LHCN-M2 (cell line): ENCODE data around the gene STEAP3. TPM values are rescaled to one million over a fixed set of nuclear protein-coding genes. Genes with fewer than 3 reads are reported as not detected.

Experiments
- DNase-seq: peaks from one replicate; pipeline ENCODE4 v3.0.0-alpha.2; 2012; ENCODE audit warnings: low read depth
- total RNA-seq: library from RNA; depleted of rRNA; stranded (reverse); fragments of >200 nt; gene quantifications from 2 replicates; pipeline ENCODE4 v1.2.3, GENCODE V29; 2014

Gene STEAP3
- total RNA-seq, 1 experiment from 2014 or later: 42.4 TPM

DNA sequence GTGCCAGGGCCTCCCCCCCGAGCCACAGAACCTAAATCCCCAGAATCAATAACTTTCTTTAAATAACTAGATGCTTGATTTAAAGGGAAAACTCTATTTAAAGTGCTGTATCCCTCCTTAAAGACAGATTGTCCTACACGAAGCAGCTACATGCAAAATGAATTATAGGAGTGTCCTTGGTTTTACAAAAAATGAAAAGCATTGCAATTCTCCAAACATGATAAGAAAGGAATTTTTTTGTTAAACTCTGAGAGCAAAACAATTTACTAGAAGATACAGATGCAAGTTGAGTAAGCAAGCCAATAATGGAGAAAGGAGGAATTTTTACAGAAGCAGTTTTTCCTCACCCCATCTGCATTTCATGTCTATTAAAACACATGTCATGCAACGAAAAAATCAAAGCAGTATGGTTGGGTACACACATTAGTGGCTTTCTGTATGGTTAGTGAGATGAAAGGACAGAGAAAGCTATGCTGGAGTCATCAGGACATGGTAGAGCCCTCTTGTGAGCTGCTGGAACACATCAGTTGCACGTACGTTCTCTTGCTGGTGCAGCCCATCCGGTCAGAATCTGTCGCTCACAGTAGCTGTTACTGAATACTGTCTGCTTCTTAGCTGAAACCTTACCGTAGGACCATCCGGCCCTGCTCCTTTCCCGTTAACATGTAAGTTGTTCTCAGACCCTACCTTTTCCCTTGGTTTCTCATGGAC lies 25.9 kb upstream of the STEAP3 start:
- DNase-seq: no peak

DNA sequence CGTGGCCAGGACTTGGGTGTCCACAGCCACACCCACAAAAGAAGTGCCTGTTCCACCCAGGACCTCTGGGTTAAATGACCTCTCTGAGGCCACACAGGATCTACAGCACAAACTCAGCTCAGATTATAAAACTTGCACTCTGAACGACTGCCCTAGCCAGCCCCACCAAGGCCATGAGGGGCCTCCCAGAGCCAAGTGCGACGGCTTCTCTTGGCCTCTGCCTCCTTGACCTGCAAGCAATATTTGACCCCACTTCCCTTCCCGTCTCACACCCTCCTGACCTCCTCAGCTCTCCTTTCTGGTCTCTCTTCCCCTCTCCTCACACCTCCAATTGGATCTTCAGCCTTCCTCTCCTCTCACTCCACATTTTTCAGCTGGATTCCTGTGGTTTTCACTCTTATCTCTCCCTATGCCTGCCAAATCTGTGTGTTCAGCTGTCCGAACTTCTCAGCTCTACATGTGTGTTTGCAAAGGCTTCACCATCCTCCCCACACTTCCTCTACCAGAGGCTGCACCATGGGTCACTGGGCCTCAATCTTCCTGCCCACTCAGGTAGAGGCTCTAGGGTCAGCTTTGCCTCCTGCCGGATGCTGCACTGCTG lies 25.3 kb upstream of the STEAP3 start:
- DNase-seq: peak; percentile 95

DNA sequence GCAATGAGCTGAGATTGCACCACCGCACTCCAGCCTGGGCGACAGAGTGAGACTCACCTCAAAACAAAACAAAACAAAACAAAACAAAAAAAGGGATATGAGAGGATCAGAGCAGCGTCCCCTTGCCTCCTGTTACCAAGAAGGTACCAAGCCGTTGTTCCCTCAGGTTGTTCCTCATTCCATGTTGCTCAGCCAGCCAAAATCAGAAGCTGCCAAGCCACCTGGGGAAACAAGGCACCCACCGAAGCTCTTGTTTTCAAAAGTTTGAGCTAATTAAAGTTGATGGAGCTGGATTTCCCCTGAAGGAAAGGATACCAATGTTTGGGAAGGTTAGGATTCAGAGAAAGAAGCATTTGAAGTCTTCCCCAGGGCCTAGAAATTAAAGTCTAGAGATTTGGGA lies 21.8 kb upstream of the STEAP3 start:
- no peak for DNase-seq

DNA sequence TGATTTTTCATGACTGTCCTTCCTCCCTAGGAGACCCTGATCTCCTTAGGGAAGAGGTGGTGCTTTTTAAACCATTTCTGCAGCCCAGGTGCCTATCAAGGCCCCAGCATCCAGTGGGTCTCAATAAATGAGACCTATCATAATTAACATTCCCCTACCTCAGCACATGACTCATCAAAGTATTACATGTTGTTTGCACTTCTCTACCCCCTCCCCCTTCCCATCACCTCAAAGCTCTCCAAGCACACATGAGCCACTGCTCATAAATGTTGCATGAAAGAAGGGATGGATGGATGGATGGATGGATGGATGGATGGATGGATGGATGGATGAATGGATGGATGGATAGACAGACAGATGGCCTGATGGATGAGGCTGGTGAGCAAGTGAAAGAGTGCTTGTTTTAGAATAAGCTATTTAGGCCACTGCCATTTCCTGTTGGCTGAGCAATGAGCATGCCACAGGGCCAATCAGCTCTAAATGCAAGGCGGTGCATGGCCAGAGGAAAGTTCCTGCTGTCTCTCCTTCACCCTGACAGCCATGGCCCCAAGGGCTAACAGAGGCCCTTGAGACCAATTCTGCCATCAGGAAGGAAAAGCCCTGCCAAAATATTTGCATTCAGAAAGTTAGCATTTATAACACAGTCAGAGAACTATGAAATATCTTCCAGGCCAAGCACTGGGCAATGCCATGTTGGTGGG lies 20.9 kb upstream of the STEAP3 start:
- no peak for DNase-seq

DNA sequence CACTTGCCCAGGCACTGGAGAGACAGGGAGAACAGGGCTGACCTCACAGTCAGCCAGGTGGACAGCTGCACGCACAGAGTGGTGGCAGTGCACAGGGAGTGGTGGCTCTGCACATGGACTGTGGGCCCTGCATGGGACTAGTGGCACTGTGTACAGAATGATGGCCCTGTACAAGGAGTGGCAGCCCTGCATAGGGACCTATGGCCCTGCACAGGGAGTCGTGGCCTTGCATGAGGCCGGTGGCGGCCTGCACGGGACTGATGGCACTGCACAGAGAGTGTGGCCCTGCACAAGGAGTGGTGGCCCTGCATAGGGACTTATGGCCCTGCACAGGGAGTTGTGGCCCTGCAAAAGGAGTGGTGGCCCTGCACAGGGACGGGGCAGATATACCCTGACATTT lies 19.1 kb upstream of the STEAP3 start:
- no peak for DNase-seq

DNA sequence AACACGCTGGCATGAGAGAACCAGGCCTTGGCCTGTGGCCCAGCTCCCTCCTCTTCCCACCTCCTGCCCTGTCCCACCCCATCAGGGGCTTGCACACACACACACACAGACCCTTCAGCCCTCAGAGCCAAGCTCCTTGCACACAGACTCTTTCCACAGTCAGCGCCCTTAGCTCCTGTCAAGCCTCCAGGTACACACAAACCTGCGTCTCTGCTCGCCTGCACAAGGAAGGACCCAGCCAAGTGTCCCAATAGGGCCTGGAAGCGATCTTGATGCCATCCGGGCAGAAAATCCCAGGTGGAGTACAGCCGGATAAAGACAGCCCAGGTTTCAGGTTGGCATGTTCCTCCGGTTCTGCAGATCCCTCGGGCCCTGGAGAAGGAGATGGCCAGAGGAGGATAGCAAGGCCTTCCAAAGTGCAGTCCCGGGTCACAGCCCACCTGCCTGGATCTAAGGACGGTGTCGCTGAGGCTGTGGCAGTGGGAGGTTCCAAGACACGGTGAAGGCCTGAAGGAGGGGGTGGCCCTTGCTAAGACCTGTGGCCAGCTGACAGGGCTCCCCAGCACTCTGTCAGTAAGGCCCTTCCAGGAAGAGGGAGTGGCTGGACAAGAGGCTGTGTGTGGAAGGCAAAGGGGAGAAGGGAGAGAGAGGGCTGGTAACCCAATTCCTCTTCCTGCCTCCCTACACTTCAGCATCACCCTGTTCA lies 18.5 kb upstream of the STEAP3 start:
- no peak for DNase-seq

DNA sequence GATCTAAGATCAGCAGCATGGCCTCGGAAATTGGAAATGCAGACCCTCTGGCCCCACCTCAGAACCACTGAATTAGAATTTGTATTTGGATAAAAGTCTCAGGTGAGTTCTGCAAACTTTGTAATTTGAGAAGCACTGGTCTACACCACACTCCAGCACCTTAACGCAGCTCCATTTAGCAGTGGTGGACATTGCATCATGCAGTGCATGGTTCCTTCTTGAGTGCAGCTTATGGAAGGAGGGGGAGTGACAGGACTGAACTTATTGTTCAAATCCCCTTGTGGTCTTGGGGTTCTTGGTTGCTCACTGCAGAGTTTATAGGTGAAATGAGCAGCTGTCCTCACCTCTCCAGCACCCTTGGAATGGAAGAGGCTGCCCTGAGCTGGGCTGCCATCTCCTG lies 17.4 kb upstream of the STEAP3 start:
- no peak for DNase-seq

DNA sequence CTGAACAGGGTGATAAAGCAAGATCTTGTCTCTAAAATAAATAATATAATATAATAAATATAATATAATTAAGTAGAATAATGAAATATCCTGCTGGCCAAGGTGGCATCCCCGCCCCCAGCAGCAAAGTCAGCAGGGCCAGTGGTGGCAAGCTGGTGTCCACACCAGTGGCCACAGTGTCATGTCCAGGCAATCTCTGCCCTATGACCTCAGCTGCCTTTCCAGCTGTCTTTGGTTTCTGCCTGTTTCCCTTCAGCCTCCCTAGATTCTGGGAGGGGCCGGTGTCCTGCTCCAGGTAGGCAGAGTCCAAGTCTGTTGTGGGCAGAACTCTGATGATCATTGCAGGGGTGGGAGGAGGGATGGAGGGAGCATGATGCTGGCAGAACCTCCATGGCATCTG lies 16.2 kb upstream of the STEAP3 start:
- no peak for DNase-seq

DNA sequence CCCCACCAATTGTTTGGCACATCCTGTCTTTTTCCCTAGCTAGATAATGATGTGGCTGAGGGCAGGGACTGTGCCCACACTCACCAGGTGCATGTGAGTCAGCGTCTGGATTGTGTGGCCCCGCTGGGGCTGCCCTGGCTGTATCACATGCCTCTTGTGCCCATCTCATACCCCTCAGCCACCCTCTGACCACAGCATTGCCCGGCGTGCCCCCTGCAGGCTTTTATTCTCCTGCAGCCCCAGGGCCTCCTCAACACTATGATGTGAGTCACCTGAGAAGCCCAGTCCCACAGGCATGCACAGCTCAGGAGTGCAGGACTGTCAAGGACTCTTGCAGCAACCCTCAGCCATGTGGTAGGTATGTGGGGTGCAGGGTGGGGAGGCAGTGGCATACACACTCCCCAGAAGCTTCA lies 14.8 kb upstream of the STEAP3 start:
- DNase-seq: peak; percentile 89

DNA sequence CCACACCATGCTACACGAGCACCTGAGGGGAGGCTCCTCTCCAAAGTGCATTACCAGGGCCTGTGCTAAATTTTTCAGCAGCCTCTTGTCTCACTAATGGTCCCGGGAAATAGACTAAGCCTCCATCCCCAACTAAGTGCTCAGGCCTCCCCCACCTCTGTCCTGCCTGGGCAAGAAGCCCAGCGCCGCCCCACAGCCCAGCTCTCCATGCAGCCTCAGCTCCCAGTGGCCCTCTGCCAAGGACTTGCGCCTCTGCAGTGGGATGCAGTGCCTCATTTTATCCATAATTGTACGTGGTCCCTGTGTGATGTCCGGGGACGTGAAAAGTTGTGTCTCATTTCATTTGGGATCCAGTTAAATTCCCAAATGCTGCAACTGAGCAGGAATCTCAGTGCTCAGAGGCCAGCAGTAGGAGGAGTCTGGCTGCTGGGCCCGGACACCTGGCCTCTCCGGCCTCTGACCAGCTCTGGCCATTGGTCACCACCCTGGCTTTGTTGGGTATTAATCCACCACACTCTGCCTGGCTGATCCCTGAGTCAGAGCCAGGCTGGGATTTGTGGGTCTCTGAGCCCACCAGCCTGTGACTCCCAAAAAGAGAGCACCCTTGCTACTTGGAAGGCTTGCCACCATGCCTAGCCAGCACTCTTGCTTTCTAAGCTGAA lies 11.4 kb upstream of the STEAP3 start:
- DNase-seq: no peak

DNA sequence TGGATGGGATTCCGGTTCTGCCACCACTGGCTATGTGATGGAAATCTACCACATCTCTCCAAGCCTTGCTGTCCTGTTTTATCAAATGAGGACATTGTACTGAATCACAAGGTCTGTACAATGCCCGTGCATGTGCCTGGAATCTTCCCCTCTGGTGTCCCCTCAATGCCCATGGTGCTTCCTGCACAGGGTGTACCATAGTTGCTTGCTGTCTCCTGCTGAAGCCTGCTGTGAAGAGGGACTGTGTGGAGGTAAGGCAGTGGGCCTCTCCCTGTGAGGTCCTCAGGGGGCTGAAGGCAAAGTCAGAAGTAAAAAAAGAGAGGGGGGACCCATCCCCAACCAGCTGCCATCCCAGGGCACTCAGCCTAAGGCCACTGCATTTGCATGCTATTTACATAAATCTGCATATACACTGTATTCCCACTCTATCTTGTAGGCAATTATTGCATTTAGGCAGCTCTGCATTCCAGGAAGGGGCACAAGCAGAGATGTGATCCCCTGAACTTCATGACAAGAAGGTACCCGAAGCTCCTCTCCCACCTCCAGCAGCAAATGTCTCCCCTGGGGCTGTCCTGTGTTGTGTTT lies 9.1 kb upstream of the STEAP3 start:
- DNase-seq: no peak

DNA sequence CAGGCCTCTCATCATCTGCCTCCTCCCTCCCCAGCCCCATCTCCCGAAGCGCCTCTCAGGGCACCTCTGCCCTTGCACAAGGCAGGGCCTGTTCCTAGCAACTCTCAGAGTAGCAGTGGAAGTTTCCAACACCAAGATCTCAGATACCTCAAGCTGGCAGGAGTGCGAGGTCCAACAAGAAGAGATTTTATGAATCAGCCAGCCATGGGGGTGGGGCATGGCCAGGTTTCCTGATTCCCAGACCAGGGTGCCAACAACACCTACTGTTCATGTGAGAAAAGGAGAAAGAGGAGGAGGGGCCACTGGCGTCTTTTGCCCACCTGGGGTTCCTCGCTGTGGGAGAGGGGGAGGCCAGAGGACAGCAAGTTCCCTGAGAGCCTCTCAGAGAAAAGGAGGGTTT lies 6.6 kb upstream of the STEAP3 start:
- DNase-seq: no peak

DNA sequence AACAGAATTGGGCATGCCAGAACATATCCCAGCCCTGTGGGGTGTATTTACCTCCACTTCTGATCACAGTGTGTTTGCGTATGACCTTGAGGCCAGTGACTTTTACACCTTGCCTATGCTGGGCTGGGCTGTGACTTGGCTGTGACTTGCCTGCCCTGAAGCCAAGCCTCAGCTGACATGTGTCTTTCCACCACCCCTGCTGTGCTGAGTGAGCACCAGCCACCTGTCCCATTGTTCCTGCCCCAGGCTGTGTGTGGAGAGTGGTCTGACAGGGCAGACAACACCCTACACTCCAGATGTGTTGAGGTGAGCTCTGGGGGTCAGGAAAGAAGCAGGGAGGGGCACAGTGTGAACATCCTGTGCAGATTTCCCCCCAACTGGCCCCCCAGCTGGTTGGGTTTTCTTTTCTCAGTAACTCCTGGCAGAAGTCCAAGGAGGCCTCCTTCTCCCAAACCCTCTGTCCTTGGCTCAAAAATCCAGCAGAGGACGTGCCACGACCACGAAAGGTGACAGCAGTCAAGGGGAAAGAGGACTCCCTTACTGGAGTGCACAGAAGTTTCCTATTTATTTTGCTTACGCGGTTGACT lies 5.1 kb upstream of the STEAP3 start:
- peak; percentile 54 for DNase-seq

DNA sequence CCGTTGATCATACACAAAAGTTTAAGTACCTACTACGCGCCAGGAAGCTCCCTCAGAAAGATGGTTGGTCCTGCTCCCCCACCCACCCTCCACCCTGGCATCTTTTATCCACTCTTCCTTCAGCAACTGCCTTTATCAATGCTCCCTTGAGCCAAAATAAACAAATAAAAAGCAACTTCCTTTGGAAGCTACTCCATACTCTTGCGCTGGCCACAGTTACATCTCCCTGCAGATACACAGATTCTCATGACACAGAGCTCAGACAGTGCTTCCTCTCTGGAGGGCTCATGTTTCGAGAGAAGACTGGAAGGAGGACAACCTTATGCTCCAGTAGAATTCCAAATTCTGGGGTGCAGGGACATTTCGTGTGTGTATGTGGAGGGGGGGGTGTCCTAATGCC lies 3.8 kb upstream of the STEAP3 start:
- DNase-seq: no peak

DNA sequence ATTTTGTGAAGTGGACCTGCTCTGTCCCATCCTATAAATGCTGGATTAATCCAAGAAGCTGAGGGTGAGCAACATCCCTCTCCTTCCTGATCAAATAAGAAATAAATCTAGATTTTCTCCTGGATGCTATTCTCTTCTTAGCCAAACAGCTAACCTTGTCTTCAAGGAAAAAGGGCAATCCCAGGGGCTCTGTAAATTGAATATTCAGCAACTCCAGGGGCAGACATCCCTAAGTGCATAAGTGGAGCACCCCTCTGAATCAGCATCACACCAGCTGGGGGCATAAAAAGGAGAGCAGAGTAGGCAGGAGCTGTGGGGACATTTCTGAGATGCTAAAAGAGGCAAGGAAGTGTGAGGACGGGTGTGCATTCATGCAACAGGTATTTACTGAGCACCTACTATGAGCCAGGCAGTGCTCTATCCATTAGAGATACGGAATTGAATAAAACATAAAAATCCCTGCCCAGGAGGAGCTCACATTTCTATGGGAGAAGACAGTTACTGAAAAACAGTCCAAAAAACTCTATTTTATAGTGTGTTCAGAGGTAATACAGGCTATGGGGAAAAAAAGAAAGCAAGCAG lies 2.8 kb upstream of the STEAP3 start:
- DNase-seq: no peak

DNA sequence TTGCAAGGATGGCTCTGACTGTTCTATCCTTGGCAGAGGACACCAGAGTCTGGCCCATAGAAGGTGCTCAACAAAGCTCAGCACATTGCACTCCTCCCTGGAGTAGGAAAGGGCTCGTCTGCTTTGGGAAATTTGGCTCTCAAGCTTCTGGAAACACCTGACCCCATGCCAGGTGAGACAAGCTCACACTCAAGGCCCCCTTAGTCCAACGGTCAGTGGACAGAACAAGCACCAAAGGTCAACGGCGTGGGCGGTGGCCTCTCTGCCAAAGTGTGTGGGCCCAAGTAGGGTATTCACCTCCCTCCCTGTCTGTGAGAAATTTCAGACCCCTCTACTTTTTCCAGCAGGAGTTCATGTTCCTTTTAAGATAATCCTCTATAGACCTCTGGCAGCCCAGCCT lies 2.0 kb upstream of the STEAP3 start:
- no peak for DNase-seq

DNA sequence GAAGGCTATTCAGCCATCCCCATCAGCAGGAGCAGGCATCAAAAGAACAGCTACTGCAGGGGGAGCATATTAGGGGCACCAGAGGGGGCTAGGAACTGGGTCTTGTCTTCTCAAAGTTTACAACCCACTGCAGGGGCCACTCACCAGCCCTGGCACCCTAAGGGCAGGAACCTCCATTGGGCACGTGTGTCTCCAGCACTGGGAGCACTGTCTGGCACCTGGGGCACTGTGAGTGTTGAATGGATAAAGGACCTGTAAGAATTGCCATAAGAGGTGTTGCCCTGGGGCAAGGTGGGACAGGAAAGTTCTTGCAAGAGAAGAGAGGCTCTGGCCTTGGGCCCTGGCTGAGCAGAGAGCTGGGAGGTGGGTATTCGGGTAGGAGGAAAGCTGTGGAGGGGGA lies 1.4 kb upstream of the STEAP3 start:
- no peak for DNase-seq

DNA sequence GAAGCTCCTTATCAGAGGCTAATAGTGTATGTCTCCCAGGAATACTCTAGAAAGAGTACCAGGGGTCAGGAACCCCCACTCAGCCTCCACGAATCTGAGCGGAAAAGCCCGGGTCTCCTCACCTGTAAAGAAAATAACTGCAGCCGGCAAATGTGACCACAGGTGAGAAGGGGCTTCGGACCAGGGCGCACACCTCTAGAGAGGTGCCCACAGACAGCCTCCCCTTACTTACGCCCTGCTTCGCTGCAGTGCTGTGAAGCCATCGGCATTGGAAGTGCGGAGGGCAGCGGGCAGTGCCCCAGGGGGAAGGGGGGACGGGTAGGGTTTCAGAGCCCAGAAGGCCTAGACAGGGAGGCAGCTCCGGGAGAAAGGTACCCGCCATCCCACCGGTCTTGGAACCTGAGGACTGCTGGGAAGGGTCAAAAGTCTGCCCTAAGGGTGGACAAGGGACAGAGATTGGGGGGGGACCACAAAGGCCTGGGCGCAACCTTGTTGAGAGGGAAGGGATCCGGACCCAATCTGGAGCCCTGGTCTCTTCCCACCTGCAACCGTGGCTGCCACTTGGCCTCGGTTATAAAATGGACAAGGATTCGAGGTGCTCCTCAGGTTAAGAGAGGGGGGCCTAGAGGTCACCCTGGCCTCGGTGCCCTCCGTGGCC lies 642 bp upstream of the STEAP3 start:
- no peak for DNase-seq

DNA sequence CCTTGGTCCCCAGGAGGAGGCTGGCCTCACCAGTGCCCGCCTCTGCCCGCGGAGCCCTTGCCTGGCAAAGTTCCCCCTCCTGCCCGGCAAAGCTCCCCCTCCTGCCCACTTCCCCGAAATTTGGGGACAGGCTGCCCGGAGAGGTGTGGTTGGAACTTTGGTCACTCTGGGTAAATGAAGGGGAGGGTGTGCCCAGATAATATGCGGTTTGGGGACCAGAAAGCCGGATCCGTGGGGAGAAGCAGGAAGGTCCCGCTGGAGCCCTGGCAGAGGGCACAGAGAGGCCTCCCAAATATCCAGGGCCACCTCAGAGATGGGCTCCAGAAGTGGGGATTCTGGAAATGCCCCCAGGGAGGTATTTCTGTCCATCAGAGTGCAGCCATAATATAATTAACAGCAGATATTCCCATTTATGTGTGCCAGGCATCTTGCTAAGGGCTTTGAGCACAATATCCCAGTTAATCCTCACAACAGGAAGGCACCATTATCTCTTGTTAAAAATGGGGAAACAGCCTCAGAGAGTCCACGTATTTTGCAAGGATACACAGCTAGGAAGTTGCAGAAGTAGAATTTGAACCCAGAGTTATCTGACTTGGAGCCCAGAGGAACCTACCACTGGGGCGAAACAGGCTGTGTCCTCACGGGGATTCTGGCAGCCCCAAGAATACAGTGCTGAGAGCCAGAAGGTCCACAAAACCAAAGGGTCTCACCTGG lies 914 bp downstream of the STEAP3 start:
- DNase-seq: no peak
